IPS-18c (cell line): Measurements from ENCODE around the gene OR13C2.
"Not testable (repeated sequence)": the region's sequence is repeated elsewhere in the genome, so short reads cannot be mapped to it uniquely, and the experiment has no call there.

Experiments used
- H3K4me3 ChIP-seq: 2 replicates; pipeline ENCODE4 v1.7.0; 2013; ENCODE audit warnings: low read depth, mild to moderate bottlenecking, low read length, moderate library complexity; ENCODE audit not compliant: insufficient read depth
- H3K9me3 ChIP-seq: one replicate; pipeline ENCODE4 v1.6.1; 2013; ENCODE audit warnings: mild to moderate bottlenecking, low read length, moderate library complexity; ENCODE audit not compliant: control insufficient read depth, insufficient read depth

The OR13C2 gene

GRCh38 chr9:104605527-104605926 is at the start of gene OR13C2:
Gene OR13C2 (minus strand): TSS chr9:104605627. CDS start chr9:104605627, 0 bp downstream.
- H3K9me3 ChIP-seq, H3K4me3 ChIP-seq: not testable (repeated sequence)

GRCh38 chr9:104635456-104635855 is 30.0 kb upstream of the OR13C2 start:
- Histone ChIP-seq H3K9me3 (peaks cover 2% of the 10 kb centered on the region), H3K4me3 (no peak overlapping the region)

- H3K4me3 ChIP-seq, result no peak overlapping the region
Observed at GRCh38 chr9:104633976-104634520, 28.6 kb upstream of the OR13C2 start.

GRCh38 chr9:104625964-104626363 is 20.5 kb upstream of the OR13C2 start:
- not testable (repeated sequence) for H3K4me3 ChIP-seq, H3K9me3 ChIP-seq

More at GRCh38 chr9:104633976-104634520, 28.6 kb upstream of the OR13C2 start:
- peaks cover 2% of the 10 kb centered on the region for H3K9me3 ChIP-seq

GRCh38 chr9:104618104-104618503 is 12.7 kb upstream of the OR13C2 start, which contains the start of gene OR13C9:
Gene OR13C9 (minus strand): TSS chr9:104618204. CDS start chr9:104618204, 0 bp downstream.
- Histone ChIP-seq H3K9me3 (no peaks in the 10 kb centered on the region), H3K4me3 (no peak within 1 kb of the TSS)

- Histone ChIP-seq H3K4me3 (no peak overlapping the region), H3K9me3 (no peaks in the 10 kb centered on the region)
Observed at GRCh38 chr9:104617418-104617817, 12.0 kb upstream of the OR13C2 start.

GRCh38 chr9:104611213-104611612 is 5.8 kb upstream of the OR13C2 start:
- H3K9me3 ChIP-seq, result no peaks in the 10 kb centered on the region
- H3K4me3 ChIP-seq, result no peak overlapping the region

- H3K9me3 ChIP-seq, result no peaks in the 10 kb centered on the region
- H3K4me3 ChIP-seq, result no peak overlapping the region
Observed at GRCh38 chr9:104608336-104608735, 2.9 kb upstream of the OR13C2 start.

- no peaks in the 10 kb centered on the region for H3K9me3 ChIP-seq
Observed at GRCh38 chr9:104606152-104606551, 725 bp upstream of the OR13C2 start.

GRCh38 chr9:104604801-104605200 is 626 bp downstream of the OR13C2 start:
- H3K9me3 ChIP-seq, result no peaks in the 10 kb centered on the region
- H3K4me3 ChIP-seq, result no peak overlapping the region

More at GRCh38 chr9:104606152-104606551, 725 bp upstream of the OR13C2 start:
- no peak overlapping the region for H3K4me3 ChIP-seq

GRCh38 chr9:104599313-104599712 is 6.1 kb downstream of the OR13C2 start, which contains the start of gene OR13C5:
Gene OR13C5 (minus strand): TSS chr9:104599413. CDS start chr9:104599413, 0 bp downstream.
- H3K9me3 ChIP-seq, H3K4me3 ChIP-seq: not testable (repeated sequence)

GRCh38 chr9:104598749-104599148 is 6.7 kb downstream of the OR13C2 start:
- not testable (repeated sequence) for H3K9me3 ChIP-seq, H3K4me3 ChIP-seq

GRCh38 chr9:104589626-104590025 is 15.8 kb downstream of the OR13C2 start:
- H3K4me3 ChIP-seq, result no peak overlapping the region
- H3K9me3 ChIP-seq, result no peaks in the 10 kb centered on the region

GRCh38 chr9:104586496-104587180 is 18.8 kb downstream of the OR13C2 start:
- no peak overlapping the region for H3K4me3 ChIP-seq
- H3K9me3 ChIP-seq, result no peaks in the 10 kb centered on the region

- no peak overlapping the region for H3K4me3 ChIP-seq
- H3K9me3 ChIP-seq, result no peaks in the 10 kb centered on the region
Observed at GRCh38 chr9:104580562-104580961, 24.9 kb downstream of the OR13C2 start.

- Histone ChIP-seq H3K4me3 (no peak overlapping the region), H3K9me3 (no peaks in the 10 kb centered on the region)
Observed at GRCh38 chr9:104577263-104577662, 28.2 kb downstream of the OR13C2 start.

- H3K4me3 ChIP-seq, result no peak overlapping the region
- no peaks in the 10 kb centered on the region for H3K9me3 ChIP-seq
Observed at GRCh38 chr9:104575456-104575855, 30.0 kb downstream of the OR13C2 start.

- Histone ChIP-seq H3K9me3 (no peaks in the 10 kb centered on the region), H3K4me3 (no peak overlapping the region)
Observed at GRCh38 chr9:104572612-104573011, 32.8 kb downstream of the OR13C2 start.
